Measurements from ENCODE around the gene H1-8.
"Not testable (repeated sequence)": the region's sequence is repeated elsewhere in the genome, so short reads cannot be mapped to it uniquely, and the experiment has no call there.

GRCh38 chr3:129515108-129515820, 27.7 kb upstream of the H1-8 start:
- not testable (repeated sequence) for TF ChIP-seq CTCF, POLR2A (IDR thresholded peaks at IDR 0.05)
